ENCODE measurements around the gene MMP11.

- TF ChIP-seq, protein P1, sequence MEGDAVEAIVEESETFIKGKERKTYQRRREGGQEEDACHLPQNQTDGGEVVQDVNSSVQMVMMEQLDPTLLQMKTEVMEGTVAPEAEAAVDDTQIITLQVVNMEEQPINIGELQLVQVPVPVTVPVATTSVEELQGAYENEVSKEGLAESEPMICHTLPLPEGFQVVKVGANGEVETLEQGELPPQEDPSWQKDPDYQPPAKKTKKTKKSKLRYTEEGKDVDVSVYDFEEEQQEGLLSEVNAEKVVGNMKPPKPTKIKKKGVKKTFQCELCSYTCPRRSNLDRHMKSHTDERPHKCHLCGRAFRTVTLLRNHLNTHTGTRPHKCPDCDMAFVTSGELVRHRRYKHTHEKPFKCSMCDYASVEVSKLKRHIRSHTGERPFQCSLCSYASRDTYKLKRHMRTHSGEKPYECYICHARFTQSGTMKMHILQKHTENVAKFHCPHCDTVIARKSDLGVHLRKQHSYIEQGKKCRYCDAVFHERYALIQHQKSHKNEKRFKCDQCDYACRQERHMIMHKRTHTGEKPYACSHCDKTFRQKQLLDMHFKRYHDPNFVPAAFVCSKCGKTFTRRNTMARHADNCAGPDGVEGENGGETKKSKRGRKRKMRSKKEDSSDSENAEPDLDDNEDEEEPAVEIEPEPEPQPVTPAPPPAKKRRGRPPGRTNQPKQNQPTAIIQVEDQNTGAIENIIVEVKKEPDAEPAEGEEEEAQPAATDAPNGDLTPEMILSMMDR (IDR thresholded peaks at IDR 0.05), result no peak
- no peak for TF ChIP-seq POLR2A (IDR thresholded peaks at IDR 0.05)
These were observed 30.6 kb downstream of the MMP11 start for GRCh38 chr22:23803001-23803819.
